ENCODE data around the gene TRIM8. TPM values are rescaled to one million over a fixed set of nuclear protein-coding genes. Genes with fewer than 3 reads are reported as not detected.

TRIM8 gene
- total RNA-seq, 2 experiments from 2014 or later = 18.8 to 20.0 TPM

GRCh38 chr10:102670065-102670670 lies 25.9 kb downstream of the TRIM8 start:
- no peaks in the 10 kb centered on the region for H3K9me3 Mint-ChIP-seq
- intact Hi-C loops (cut with micrococcal nuclease) = loop anchor here (2.0 kb wide), 1 partner anchor 57 kb away; no protein-coding TSS in a partner anchor
- H3K36me3 Mint-ChIP-seq (ENCODE audit: low read depth) = no peaks in the 10 kb centered on the region
- H3K4me3 Mint-ChIP-seq = no peak overlapping the region
- no peak for DNase-seq
- H3K27me3 Mint-ChIP-seq (ENCODE audit: low read depth) = no peaks in the 10 kb centered on the region
- peaks cover 32% of the 10 kb centered on the region for H3K4me1 Mint-ChIP-seq (ENCODE audit: low read depth)
- CTCF ChIA-PET = interaction anchor here (0.6 to 3.4 kb wide), 6 partner anchors 10 to 403 kb away, joined by 3 to 13 read pairs (median 4); partner anchors contain the start of genes ARL3 and TRIM8
- H3K27ac Mint-ChIP-seq = no peak overlapping the region

GRCh38 chr10:102670871-102671434 lies 26.7 kb downstream of the TRIM8 start:
- no peak for DNase-seq
- intact Hi-C loops (cut with micrococcal nuclease) = loop anchor here (2.0 kb wide), 1 partner anchor 58 kb away; no protein-coding TSS in a partner anchor

GRCh38 chr10:102673236-102673818 lies 29.0 kb downstream of the TRIM8 start:
- DNase-seq = no peak
- Mint-ChIP-seq H3K4me1 (ENCODE audit: low read depth) (peaks cover 37% of the 10 kb centered on the region), H3K9me3 (no peaks in the 10 kb centered on the region), H3K4me3 (peak overlapping the region; percentile 81), H3K27me3 (ENCODE audit: low read depth) (no peaks in the 10 kb centered on the region), H3K36me3 (ENCODE audit: low read depth) (no peaks in the 10 kb centered on the region), H3K27ac (no peak overlapping the region)
- intact Hi-C loops (cut with micrococcal nuclease) = no loop called here
- CTCF ChIA-PET = interaction anchor here (1.2 to 5.7 kb wide), 6 partner anchors 9 to 169 kb away, joined by 3 to 38 read pairs (median 6); partner anchors contain the start of genes ARL3, SFXN2 and SUFU

More at GRCh38 chr10:102670871-102671434, 26.7 kb downstream of the TRIM8 start:
- CTCF ChIA-PET = interaction anchor here (0.6 to 3.4 kb wide), 4 partner anchors 11 to 404 kb away, joined by 3 to 13 read pairs (median 4); partner anchors contain the start of gene ARL3
- no peaks in the 10 kb centered on the region for H3K36me3 Mint-ChIP-seq (ENCODE audit: low read depth)
- no peaks in the 10 kb centered on the region for H3K27me3 Mint-ChIP-seq (ENCODE audit: low read depth)
- H3K9me3 Mint-ChIP-seq = no peaks in the 10 kb centered on the region
- peaks cover 39% of the 10 kb centered on the region for H3K4me1 Mint-ChIP-seq (ENCODE audit: low read depth)
- H3K27ac Mint-ChIP-seq = no peak overlapping the region
- H3K4me3 Mint-ChIP-seq = no peak overlapping the region

GRCh38 chr10:102673819-102674511 lies 29.7 kb downstream of the TRIM8 start:
- peak; percentile 80 for DNase-seq
- intact Hi-C loops (cut with micrococcal nuclease) = loop anchor here (1.0 to 2.0 kb wide), 4 partner anchors 13 to 171 kb away; partner anchors contain the start of genes ARL3, SFXN2 and SUFU
- Mint-ChIP-seq H3K36me3 (ENCODE audit: low read depth) (no peaks in the 10 kb centered on the region), H3K27me3 (ENCODE audit: low read depth) (no peaks in the 10 kb centered on the region), H3K4me1 (ENCODE audit: low read depth) (peaks cover 35% of the 10 kb centered on the region), H3K9me3 (no peaks in the 10 kb centered on the region), H3K27ac (peak overlapping the region; percentile 64), H3K4me3 (peak overlapping the region; percentile 81)
- CTCF ChIA-PET = interaction anchor here (1.2 to 5.7 kb wide), 6 partner anchors 10 to 169 kb away, joined by 3 to 38 read pairs (median 6); partner anchors contain the start of genes ARL3, SFXN2 and SUFU

- DNase-seq = no peak
- H3K27ac Mint-ChIP-seq = no peak overlapping the region
Measured at GRCh38 chr10:102674566-102674965, 30.3 kb downstream of the TRIM8 start.

GRCh38 chr10:102675011-102675665 lies 30.9 kb downstream of the TRIM8 start:
- DNase-seq = peak; percentile 33
- Mint-ChIP-seq H3K9me3 (no peaks in the 10 kb centered on the region), H3K4me3 (no peak overlapping the region), H3K36me3 (ENCODE audit: low read depth) (no peaks in the 10 kb centered on the region), H3K4me1 (ENCODE audit: low read depth) (peaks cover 35% of the 10 kb centered on the region), H3K27ac (no peak overlapping the region), H3K27me3 (ENCODE audit: low read depth) (no peaks in the 10 kb centered on the region)
- CTCF ChIA-PET = interaction anchor here (1.2 to 5.7 kb wide), 8 partner anchors 9 to 445 kb away, joined by 3 to 38 read pairs (median 6); partner anchors contain the start of genes ARL3 and SFXN2
- intact Hi-C loops (cut with micrococcal nuclease) = loop anchor here (2.0 kb wide), 2 partner anchors 14 to 40 kb away; partner anchors contain the start of genes ARL3 and SFXN2

More at GRCh38 chr10:102674566-102674965, 30.3 kb downstream of the TRIM8 start:
- Mint-ChIP-seq H3K4me1 (ENCODE audit: low read depth) (peaks cover 35% of the 10 kb centered on the region), H3K4me3 (no peak overlapping the region), H3K36me3 (ENCODE audit: low read depth) (no peaks in the 10 kb centered on the region), H3K9me3 (no peaks in the 10 kb centered on the region), H3K27me3 (ENCODE audit: low read depth) (no peaks in the 10 kb centered on the region)
- CTCF ChIA-PET = interaction anchor here (1.2 to 5.7 kb wide), 7 partner anchors 11 to 444 kb away, joined by 3 to 38 read pairs (median 6); partner anchors contain the start of genes ARL3 and SFXN2
- intact Hi-C loops (cut with micrococcal nuclease) = loop anchor here (1.0 to 2.0 kb wide), 4 partner anchors 14 to 171 kb away; partner anchors contain the start of genes ARL3, SFXN2 and SUFU

- CTCF ChIA-PET = interaction anchor here (0.6 to 5.7 kb wide), 9 partner anchors 10 to 445 kb away, joined by 3 to 38 read pairs (median 6); partner anchors contain the start of genes ARL3 and SFXN2
- peaks cover 35% of the 10 kb centered on the region for H3K4me1 Mint-ChIP-seq (ENCODE audit: low read depth)
- H3K27ac Mint-ChIP-seq = no peak overlapping the region
- no peaks in the 10 kb centered on the region for H3K27me3 Mint-ChIP-seq (ENCODE audit: low read depth)
- intact Hi-C loops (cut with micrococcal nuclease) = loop anchor here (2.0 kb wide), 2 partner anchors 15 to 39 kb away; partner anchors contain the start of genes ARL3 and SFXN2
- DNase-seq = no peak
- H3K36me3 Mint-ChIP-seq (ENCODE audit: low read depth) = no peaks in the 10 kb centered on the region
- H3K4me3 Mint-ChIP-seq = no peak overlapping the region
- no peaks in the 10 kb centered on the region for H3K9me3 Mint-ChIP-seq
Measured at GRCh38 chr10:102675666-102676533, 31.6 kb downstream of the TRIM8 start.

GRCh38 chr10:102676534-102677315 lies 32.4 kb downstream of the TRIM8 start:
- Mint-ChIP-seq H3K9me3 (no peaks in the 10 kb centered on the region), H3K27me3 (ENCODE audit: low read depth) (no peaks in the 10 kb centered on the region), H3K4me1 (ENCODE audit: low read depth) (peaks cover 40% of the 10 kb centered on the region), H3K36me3 (ENCODE audit: low read depth) (no peaks in the 10 kb centered on the region), H3K4me3 (no peak overlapping the region), H3K27ac (no peak overlapping the region)
- no peak for DNase-seq
- CTCF ChIA-PET = interaction anchor here (0.6 to 5.7 kb wide), 7 partner anchors 10 to 190 kb away, joined by 3 to 38 read pairs (median 4); partner anchors contain the start of genes ARL3 and SFXN2
- intact Hi-C loops (cut with micrococcal nuclease) = no loop called here

- Mint-ChIP-seq H3K27me3 (ENCODE audit: low read depth) (no peaks in the 10 kb centered on the region), H3K4me1 (ENCODE audit: low read depth) (peaks cover 48% of the 10 kb centered on the region), H3K9me3 (no peaks in the 10 kb centered on the region), H3K4me3 (no peak overlapping the region), H3K27ac (no peak overlapping the region), H3K36me3 (ENCODE audit: low read depth) (no peaks in the 10 kb centered on the region)
- CTCF ChIA-PET = interaction anchor here (0.7 to 5.7 kb wide), 4 partner anchors 11 to 75 kb away, joined by 3 to 38 read pairs (median 3); partner anchors contain the start of genes ARL3 and SFXN2
- intact Hi-C loops (cut with micrococcal nuclease) = no loop called here
- no peak for DNase-seq
Measured at GRCh38 chr10:102677331-102678067, 33.2 kb downstream of the TRIM8 start.

All from activated naive CD4-positive, alpha-beta T cell treated with anti-CD3 and anti-CD28 coated beads for 36 hours (primary cell).